GM19395 (cell line): ENCODE data around the gene SEC14L2.

Experiments
- ATAC-seq: cut with Tn5 transposase; IDR thresholded peaks from one replicate; pipeline ENCODE4 v1.9.1; 2021; ENCODE audit warnings: mild to moderate bottlenecking, moderate library complexity; ENCODE audit not compliant: unreplicated experiment

The SEC14L2 gene

GRCh38 chr22:30396871-30397655 is at the start of gene SEC14L2:
TSS of gene SEC14L2 (plus strand) at chr22:30397018. CDS start at chr22:30397117, 99 bp downstream.
- ATAC-seq, result no peak

- no peak for ATAC-seq
Observed at GRCh38 chr22:30347255-30347892, 49.4 kb upstream of the SEC14L2 start.

DNA sequence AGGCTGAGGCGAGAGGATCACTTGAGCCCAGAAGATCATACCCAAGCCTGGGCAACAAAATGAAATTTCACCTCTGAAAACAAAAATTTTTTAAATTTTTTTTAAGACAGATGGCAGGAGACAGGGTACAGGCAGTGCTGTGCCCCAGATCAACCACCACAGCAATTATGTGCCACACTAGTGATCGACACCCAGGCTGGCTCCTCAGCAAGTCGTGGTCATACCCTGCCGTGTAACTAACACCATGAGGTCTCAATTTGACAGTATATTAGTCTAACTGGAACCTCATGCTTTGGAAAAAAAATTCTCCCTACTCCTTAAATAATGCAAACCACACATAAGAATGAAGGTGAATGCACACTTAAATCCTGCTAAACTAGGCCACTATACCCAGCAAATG is 48.4 kb upstream of the SEC14L2 start:
- ATAC-seq, result no peak

DNA sequence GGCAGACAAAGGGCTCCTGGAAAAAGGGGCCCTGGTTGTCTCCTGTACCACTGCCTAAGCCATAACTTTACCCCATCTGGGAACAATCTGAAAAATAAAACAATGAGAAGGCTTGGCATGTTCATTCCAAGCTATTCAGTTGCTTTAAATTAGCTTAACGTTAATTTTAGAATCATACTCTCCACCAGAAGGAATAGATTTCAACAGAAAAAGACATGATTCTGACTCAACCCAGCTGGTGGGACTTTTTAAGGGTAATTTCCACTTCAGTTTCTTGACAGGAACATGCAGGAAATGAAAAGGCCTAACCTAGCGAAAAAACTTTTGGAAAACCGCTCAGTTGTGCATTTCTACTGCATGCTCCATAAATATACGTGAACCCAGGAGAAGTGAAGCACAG is 48.0 kb upstream of the SEC14L2 start:
- no peak for ATAC-seq

DNA sequence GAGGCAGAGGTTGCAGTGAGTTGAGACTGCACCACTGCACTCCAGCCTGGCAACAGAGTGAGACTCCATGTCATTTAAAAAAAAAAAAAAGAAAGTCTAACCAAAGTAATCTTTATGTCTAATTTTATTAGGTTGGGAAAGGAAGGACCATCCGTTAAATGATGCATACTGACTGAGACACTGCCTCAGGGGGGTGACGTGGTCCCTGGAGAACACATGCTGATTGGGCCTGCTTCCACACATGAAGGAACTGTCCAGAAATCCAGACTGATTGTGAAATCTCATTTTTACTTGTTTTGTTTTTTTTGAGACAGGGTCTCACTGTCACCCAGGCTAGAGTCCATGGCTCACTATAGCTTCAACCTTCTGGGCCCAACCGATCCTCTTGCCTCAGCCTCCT is 45.6 kb upstream of the SEC14L2 start:
- no peak for ATAC-seq

DNA sequence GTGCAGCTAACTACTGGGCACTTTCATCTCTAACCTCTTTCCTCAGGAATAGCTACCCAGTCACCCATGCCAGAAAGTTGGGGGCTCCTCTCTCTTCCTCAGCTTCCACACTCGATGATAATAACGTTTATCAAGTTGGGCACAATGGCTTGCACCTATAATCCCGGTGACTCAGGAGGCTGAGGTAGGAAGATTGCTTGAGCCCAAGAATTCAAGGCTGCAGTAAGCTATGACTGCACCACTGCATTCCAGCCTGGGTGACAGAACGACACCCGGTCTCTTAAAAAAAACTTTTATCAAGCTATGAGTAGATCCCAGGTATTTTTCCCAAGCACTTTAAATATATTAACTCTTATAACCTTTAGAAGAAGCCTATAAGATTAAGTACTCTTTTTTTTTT is 42.2 kb upstream of the SEC14L2 start:
- ATAC-seq, result no peak

GRCh38 chr22:30356449-30357235 is 40.2 kb upstream of the SEC14L2 start, which contains the start of the genes CCDC157 and SF3A1:
TSS of gene CCDC157 (plus strand) at chr22:30357007. CDS start at chr22:30366001, 8,994 bp downstream.
TSS of gene SF3A1 (minus strand) at chr22:30356894. CDS start at chr22:30356792, 102 bp downstream.
- ATAC-seq, result peak; percentile 90

- ATAC-seq, result no peak
Observed at GRCh38 chr22:30357236-30357570, 39.6 kb upstream of the SEC14L2 start.

- no peak for ATAC-seq
Observed at GRCh38 chr22:30357650-30358215, 39.1 kb upstream of the SEC14L2 start.

GRCh38 chr22:30358541-30358940 is 38.3 kb upstream of the SEC14L2 start:
- no peak for ATAC-seq

GRCh38 chr22:30361916-30362650 is 34.7 kb upstream of the SEC14L2 start:
- ATAC-seq, result no peak

GRCh38 chr22:30362651-30363281 is 34.1 kb upstream of the SEC14L2 start:
- ATAC-seq, result no peak

DNA sequence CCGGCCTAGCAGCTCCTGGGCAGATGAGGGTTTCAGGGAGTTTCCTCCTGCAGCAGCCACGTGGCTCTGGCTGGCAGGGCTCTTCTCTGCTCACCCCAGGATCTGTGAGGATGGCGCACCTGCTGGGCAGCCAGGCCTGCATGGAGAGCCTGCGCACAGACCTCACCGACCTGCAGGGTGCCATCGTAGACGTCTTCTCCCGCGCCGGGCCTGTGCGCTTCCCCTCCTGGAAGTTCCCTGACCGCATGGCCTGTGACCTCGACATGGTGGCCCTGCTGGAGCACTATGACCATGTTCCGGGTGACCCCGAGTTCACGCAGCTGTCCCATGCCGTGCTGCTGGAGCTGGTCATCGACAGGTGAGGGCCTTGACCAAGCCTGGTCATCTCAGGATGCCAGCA is 30.9 kb upstream of the SEC14L2 start:
- no peak for ATAC-seq

GRCh38 chr22:30368420-30368819 is 28.4 kb upstream of the SEC14L2 start:
- no peak for ATAC-seq

DNA sequence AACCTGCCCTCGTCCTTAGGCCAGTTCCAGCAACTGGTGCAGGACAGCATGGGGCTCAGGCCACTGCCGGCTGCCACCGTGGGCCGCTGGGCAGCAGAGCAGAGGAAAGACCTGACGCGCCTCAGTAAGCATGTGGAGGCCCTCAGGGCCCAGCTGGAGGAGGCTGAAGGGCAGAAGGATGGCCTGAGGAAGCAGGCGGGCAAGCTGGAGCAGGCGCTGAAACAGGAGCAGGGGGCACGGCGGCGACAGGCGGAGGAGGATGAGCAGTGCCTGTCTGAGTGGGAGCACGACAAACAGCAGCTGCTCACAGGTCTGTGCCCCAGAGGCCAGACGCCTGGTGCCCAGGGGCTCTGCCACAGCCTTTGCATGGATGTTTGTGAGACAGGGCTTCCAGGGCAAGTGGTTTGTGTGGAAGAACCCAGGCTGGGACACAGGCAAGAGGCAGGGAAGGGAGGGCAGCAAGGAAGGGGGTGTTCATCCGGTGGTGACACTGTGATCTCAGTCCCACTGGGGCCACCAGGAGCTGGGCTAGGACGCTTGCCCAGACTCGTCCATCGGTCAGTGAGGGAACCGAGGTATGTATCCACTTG is 26.1 kb upstream of the SEC14L2 start:
- ATAC-seq, result no peak

DNA sequence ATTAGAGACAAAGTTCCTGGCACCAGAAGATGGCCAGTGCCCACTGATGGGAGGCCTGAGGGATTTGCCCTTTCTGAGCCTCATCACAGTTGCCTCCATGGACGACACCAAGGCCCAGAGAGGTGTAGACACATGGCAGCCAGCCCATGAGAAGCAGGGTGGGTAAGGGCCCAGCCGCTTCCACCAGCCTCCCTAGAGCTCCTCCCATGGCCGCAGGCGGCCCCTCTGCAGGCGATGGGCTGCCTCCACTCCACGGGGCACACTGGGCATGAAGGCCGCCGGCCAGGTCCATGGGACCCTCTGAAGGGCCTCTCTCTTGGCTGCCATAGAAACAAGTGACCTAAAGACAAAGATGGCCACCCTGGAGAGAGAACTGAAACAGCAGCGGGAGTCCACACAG is 25.5 kb upstream of the SEC14L2 start:
- ATAC-seq, result no peak

- no peak for ATAC-seq
Observed at GRCh38 chr22:30371981-30372380, 24.8 kb upstream of the SEC14L2 start.

DNA sequence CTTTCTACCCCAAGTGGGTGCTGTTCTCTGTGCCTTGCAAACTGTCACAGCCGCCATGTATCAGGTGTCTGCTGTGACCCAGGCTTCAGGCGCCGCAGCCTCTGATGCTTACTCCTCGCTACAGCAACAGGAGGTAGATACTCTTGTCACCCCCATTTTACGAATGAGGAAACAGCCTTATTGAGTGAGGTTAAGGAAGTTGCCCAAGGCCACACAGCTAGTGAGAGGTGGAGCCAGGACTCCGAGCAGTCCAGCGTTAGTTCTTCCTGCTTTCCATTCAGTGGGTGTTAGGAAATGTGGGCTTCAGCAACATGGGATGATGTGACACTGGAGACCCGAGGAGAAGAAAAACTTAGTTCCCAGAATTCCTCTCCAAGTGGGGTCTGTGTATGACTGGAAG is 23.9 kb upstream of the SEC14L2 start:
- ATAC-seq, result no peak
